ENCODE data around the gene NAPSA. TPM values are rescaled to one million over a fixed set of nuclear protein-coding genes. Genes with fewer than 3 reads are reported as not detected.
A peak's percentile ranks its signal among the peaks of the same experiment; 100 is the strongest.

The NAPSA gene
- total RNA-seq, 1 donor from 2014 or later = 3.4 TPM

DNA sequence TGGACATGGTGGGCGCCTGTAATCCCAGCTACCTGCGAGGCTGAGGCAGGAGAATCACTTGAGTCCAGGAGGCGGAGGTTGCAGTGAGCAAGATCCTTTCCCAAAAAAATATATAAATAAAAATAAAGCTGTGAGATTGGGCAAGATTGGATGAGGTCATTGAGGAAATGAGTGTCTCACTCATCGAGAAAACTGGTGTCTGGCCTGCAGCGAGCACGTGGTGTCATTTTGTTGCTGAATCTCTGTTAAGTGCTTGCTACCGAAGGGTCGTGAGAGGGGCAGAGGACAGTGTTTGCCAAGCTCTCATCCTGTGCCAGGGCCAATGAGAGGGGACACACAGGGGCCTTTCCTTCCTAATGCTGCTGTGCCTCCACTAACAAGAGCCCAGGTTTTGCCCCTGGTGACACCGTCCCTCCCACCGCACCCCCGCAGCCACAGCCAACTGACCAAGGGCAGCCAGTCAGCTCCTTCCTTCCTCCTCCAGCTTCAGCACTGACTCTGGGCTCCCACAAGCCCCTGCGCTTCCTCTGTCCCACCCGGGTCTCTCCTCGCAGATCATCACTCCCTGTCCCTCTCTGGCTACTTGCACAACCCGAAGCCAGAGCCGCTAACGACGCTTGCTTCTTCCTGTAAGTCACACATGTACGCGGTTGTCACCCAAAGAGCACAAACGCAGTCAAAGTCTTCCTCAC lies 21.9 kb upstream of the NAPSA start:
- no peak for ATAC-seq
- DNase-seq (ENCODE audit: low spot score) = no peak
- intact Hi-C loops (cut with DNase I) = no loop called here

DNA sequence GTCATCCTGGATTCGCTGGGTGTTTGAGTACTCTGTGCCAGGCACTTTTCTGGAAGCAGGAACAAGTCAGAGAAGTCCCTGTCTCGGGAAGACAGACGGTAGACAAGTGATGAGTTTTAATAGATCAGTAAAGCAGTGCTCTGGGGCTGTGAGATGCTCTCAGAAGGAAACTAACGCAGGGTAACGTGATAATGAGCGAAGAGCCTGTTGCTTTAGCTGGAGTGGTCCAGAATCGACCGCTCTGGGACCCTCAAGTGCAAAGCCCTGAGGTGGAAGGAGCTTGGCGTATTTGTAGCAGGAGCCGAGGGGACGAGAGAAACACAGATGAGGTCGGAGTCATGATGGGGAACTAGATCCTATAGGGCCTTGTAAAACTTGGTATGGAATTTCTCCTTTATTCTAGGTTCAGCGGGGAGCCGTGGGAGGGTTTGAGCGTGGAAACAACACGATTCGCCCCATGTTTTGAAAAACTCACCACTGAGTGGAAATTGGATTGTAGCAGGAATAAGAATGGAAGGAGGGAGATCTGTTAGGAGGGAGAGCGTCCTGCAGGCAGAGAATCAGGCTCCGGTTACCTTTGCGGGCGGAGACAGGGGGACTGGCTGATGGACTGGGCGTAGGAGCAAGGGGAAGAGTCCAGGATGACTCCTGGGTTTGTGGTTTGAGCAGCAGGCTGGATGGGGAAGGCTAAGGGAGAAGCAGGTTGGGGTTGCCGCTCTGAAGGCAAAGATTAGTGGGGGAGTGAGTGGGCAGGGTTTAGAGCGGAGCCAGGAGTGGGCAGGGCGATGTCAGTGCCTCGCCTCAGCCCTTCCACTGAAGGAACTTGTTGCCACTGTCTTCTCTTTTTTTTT lies 19.5 kb upstream of the NAPSA start:
- DNase-seq (ENCODE audit: low spot score) (no peak), ATAC-seq (peak; percentile 0)
- intact Hi-C loops (cut with DNase I) = no loop called here

DNA sequence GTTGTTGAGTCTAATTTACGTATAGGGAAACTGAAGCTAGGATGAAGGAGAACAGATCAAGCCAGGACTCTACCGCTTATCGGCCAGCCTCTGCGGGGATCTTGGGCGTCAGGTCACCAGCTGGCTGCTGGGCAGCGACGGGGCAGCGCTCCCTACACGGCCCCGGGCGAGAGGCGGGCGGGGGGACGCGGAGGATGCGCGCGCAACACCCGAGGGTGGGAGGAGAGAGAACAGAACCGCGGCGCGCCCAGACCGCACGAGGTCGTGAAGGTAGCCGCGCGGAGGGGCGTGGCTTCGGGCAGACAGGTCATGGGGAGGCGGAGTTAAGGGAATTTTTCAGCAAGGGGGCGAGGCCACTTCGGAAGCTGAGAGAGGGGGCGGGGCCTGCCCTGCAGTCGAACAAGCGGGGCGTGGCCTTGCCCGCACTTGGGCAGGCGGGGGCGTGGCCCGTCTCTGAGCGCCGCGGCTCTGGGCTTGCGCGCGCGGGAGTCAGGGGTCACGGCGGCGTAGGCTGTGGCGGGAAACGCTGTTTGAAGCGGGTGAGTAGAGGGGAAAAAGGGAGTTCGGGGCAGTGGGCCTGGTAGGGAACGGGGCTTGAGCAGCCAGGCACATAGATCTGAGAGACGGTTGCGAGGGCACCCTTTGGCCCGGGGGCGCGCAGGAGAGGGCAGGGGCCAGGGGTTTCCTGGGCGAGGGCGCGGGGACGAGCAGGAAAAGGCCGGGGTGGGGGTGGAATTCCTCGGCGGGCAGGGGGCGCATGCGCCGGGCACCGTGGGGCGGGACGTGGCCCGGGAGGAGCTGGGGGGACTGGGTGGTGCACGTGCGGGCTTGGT lies 18.6 kb upstream of the NAPSA start, which contains the start of gene POLD1:
POLD1 (plus strand) TSS at position 496 of the 833 bp plus-strand sequence. CDS start 14,505 bp downstream, outside the sequence.
- peak; percentile 98 for DNase-seq (ENCODE audit: low spot score)
- ATAC-seq = peak; percentile 96
- intact Hi-C loops (cut with DNase I) = no loop called here

DNA sequence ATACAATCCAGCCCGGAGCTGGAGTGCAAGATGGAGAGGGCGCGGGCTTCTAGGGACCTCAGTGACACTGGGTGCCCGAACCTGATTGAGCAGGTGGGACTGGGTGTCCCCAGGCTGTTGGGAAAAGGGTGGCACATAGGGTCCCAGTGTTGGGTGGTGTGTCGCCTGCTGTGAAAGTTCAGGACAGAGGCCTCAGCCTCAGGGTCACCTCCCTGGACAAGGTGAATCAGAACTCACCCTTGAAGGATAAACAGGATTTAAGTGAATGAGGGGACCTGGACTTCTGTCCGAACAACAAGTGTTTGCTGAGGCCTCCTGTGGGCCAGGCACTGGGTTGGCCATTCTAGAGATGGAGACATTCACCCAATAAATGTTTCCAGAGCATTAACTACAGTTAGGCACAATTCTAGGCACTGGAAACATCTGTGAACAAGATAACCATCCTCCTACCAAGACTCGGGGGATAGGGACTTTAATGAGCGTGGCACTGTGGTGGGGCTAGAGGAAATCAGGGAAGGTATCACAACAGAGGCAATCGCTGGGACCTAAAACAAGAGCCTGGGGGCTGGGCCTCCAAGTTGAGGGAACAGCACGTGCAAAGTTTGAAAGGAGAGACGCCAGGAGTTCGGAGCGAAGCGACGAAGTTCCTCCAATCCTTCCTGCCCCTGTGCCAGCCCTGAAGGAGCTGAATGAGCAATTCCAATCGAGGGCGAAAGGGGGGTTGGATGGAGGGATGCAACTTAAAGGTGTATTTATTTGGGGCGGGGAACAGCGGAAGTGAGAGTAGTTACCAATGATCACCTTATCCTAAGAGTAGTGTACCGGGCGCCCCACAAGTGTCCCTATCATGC lies 17.8 kb upstream of the NAPSA start:
- DNase-seq (ENCODE audit: low spot score) (no peak), ATAC-seq (no peak)
- intact Hi-C loops (cut with DNase I) = no loop called here

DNA sequence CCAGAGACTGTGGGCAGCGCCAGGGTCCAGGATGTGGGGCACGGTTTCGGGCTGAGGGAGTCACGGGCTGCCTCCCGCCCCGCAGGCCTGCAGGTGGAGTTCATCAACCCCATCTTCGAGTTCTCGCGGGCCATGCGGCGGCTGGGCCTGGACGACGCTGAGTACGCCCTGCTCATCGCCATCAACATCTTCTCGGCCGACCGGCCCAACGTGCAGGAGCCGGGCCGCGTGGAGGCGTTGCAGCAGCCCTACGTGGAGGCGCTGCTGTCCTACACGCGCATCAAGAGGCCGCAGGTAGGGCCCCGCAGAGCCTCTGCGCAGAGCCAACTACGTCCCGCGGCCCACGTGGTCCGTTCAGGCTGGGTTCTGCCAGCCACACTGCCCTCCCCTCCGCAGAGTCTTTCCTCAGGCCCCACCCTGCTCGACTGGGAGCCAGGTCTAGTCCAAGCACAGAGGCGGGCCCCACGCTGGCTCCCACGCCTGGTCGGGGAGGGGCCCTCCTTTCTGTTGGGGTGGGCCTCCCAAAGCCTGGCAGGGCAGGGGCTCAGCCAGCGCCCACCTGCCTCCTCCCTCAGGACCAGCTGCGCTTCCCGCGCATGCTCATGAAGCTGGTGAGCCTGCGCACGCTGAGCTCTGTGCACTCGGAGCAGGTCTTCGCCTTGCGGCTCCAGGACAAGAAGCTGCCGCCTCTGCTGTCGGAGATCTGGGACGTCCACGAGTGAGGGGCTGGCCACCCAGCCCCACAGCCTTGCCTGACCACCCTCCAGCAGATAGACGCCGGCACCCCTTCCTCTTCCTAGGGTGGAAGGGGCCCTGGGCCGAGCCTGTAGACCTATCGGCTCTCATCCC lies 16.7 kb upstream of the NAPSA start:
- intact Hi-C loops (cut with DNase I) = no loop called here
- no peak for ATAC-seq
- no peak for DNase-seq (ENCODE audit: low spot score)

DNA sequence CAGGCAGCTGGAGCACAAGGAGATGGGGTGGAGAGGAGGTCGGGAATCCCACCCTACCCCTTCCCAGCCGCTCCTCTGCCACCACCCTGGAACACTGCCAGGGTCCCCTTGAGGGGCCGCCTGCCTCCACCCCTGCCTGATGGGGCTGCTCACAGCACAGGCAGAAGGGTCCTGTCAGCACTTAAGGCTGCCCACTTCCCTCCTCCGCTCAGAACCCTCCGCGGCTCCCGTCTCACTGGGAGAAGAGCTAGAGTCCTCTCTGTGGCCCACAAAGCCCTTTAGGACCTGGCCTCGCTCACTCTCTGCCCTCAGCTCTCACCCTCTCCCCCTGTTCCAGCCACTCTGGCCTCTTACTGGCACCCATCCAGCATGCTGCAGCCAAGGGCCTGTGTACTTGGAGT lies 15.3 kb upstream of the NAPSA start:
- no peak for ATAC-seq
- DNase-seq (ENCODE audit: low spot score) = no peak
- intact Hi-C loops (cut with DNase I) = no loop called here

DNA sequence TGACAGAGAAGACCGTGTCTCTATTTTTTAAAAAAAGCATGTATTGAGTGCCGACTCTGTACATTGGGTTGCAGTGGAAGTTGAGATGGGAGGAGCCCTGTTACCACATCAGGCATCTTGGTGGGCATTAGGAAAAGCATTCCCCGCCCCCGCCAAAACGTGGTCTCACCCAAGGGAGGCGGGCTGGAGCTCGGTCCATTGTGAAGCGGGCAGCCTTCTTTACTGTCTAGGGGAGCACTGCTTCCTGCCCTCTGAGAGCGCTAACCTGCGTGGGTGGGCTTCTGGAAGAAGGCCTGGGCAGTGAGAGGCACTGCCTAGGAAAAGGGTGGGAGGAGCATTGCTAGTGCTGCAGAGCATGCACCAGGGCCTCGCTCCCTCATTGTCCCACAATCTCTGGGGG lies 14.7 kb upstream of the NAPSA start:
- DNase-seq (ENCODE audit: low spot score) = no peak
- intact Hi-C loops (cut with DNase I) = no loop called here
- no peak for ATAC-seq

DNA sequence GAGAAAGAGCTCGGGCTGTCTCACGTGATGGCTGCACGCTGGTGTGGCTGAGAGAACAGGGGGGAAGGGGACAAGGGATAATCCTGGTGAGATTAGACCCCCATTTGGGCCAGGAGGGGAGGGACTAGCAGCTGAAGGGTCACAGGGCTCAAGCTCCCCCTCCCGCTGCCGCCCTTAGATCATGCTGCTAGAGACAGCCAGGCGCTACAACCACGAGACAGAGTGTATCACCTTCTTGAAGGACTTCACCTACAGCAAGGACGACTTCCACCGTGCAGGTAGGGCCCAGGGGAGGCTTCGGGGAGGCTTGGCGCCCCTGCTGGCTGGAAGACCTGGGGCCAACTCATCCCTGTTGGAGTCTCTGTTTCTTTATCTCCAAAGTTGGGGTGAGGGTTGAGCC lies 14.2 kb upstream of the NAPSA start:
- ATAC-seq (no peak), DNase-seq (ENCODE audit: low spot score) (no peak)
- intact Hi-C loops (cut with DNase I) = no loop called here

DNA sequence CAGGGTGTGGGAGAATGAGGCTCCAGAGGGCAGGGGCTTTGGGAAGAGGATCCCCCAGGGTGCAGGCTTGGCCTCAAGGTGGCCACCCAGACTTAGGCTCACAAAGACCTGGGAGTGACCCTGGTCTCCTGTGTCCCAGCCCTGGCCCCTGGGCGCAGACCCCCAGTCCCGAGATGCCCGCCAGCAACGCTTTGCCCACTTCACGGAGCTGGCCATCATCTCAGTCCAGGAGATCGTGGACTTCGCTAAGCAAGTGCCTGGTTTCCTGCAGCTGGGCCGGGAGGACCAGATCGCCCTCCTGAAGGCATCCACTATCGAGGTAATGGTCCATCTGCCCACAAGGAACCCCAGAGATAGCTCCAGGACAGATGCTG lies 13.4 kb upstream of the NAPSA start:
- no peak for DNase-seq (ENCODE audit: low spot score)
- ATAC-seq = no peak
- intact Hi-C loops (cut with DNase I) = no loop called here

DNA sequence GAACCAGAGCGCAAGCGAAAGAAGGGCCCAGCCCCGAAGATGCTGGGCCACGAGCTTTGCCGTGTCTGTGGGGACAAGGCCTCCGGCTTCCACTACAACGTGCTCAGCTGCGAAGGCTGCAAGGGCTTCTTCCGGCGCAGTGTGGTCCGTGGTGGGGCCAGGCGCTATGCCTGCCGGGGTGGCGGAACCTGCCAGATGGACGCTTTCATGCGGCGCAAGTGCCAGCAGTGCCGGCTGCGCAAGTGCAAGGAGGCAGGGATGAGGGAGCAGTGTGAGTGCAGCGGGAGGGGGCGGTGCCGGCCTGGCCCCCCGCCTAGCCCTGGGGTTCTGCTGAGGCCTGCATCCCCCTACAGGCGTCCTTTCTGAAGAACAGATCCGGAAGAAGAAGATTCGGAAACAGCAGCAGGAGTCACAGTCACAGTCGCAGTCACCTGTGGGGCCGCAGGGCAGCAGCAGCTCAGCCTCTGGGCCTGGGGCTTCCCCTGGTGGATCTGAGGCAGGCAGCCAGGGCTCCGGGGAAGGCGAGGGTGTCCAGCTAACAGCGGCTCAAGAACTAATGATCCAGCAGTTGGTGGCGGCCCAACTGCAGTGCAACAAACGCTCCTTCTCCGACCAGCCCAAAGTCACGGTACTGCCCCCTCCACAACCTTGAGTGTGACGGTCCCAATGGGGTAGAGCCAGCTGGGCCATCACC lies 12.9 kb upstream of the NAPSA start:
- intact Hi-C loops (cut with DNase I) = no loop called here
- DNase-seq (ENCODE audit: low spot score) (no peak), ATAC-seq (no peak)

DNA sequence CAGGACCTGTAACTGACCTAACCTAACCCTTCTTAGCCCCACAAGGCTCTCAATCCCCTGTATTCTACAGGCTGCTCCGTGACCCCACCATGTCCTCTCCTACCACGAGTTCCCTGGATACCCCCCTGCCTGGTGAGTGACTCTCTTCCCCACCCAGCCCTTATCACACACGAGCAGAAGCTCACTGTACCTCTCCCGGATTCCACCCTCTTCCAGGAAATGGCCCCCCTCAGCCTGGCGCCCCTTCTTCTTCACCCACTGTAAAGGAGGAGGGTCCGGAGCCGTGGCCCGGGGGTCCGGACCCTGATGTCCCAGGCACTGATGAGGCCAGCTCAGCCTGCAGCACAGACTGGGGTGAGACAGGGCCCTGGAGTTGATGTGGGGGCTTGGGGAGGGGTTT lies 12.1 kb upstream of the NAPSA start:
- ATAC-seq = no peak
- intact Hi-C loops (cut with DNase I) = no loop called here
- no peak for DNase-seq (ENCODE audit: low spot score)

DNA sequence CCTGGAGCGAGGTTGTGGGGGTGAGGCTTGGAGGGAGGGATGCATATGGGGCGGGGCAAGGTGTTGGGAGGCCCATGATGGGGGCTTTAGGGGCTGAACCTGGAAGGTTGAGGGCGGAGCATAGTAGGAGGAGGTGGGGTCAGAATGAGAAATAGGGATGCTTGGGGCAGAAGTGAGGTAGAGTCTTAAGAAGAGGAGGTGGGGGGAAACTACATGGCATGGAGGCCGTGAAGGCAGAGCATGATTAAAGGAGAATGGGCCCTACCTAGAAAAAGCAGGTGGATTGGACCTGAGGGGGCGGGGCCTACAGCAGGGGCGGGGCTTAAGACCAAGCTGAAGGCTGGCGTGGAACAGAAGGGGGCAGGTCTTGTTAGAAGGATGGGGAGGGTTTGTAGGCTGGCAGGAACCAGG lies 11.6 kb upstream of the NAPSA start:
- DNase-seq (ENCODE audit: low spot score) = no peak
- intact Hi-C loops (cut with DNase I) = no loop called here
- ATAC-seq = no peak

DNA sequence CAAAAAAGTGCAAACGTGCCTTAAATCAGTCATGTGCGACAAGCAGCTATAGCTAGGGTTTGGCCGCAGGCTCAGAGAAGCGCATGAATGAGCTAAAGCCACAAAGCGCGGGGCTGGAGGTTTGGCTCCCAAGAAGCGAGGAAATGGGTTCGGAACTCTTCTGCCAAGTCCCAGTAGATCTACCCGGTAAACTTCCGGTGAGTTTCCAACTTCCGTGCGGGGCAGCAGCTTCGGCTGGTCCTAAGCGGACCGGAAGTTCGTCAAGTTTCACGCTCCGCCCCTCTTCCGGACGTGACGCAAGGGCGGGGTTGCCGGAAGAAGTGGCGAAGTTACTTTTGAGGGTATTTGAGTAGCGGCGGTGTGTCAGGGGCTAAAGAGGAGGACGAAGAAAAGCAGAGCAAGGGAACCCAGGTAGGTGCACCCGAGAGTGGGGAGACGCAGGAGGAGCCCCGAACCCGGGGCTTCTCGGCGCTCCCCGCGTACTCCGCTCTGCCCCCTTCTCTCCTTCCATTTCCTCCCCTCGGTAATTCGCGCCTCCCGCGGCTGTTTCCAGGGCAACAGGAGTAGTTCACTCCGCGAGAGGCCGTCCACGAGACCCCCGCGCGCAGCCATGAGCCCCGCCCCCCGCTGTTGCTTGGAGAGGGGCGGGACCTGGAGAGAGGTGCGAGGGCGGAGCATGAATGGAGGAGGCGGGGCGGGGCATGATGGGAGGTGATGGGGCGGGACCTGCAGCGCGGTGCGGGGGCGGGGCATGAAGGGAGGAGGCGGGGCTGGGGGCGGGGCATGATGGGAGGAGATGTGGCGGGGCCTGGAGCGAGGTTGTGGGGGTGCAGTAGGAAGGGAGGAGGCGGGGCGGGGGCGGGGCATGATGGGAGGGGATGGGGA lies 11.0 kb upstream of the NAPSA start, which contains the start of gene NR1H2:
NR1H2 (plus strand) TSS at position 292 of the 885 bp plus-strand sequence. CDS start 1,149 bp downstream, outside the sequence.
- intact Hi-C loops (cut with DNase I) = no loop called here
- peak; percentile 97 for ATAC-seq
- DNase-seq (ENCODE audit: low spot score) = peak; percentile 97

DNA sequence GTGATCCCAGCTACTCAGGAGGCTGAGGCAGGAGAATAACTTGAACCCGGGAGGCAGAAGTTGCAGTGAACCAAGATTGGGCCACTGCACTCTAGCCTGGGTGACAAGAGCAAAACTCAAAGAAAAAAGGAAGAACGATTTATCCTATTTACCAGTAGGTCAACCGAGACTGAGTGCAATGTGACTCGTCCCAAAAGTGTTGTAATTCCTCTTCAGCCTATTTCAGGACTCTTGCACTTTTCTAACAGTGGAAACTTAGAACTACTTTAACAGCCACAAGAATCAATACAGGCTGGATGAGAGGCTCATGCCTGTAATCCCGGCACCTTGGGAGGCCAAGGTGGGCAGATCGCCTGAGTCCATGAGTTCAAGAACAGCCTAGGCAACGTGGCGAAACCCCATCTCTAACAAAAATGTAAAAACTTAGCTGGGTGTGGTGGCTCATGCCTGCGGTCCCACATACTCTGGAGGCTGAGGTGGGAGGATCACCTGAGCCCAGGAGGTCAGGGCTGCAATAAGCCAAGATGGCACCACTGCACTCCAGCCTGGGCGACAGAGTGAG lies 6.6 kb upstream of the NAPSA start:
- ATAC-seq (no peak), DNase-seq (ENCODE audit: low spot score) (no peak)
- intact Hi-C loops (cut with DNase I) = no loop called here

DNA sequence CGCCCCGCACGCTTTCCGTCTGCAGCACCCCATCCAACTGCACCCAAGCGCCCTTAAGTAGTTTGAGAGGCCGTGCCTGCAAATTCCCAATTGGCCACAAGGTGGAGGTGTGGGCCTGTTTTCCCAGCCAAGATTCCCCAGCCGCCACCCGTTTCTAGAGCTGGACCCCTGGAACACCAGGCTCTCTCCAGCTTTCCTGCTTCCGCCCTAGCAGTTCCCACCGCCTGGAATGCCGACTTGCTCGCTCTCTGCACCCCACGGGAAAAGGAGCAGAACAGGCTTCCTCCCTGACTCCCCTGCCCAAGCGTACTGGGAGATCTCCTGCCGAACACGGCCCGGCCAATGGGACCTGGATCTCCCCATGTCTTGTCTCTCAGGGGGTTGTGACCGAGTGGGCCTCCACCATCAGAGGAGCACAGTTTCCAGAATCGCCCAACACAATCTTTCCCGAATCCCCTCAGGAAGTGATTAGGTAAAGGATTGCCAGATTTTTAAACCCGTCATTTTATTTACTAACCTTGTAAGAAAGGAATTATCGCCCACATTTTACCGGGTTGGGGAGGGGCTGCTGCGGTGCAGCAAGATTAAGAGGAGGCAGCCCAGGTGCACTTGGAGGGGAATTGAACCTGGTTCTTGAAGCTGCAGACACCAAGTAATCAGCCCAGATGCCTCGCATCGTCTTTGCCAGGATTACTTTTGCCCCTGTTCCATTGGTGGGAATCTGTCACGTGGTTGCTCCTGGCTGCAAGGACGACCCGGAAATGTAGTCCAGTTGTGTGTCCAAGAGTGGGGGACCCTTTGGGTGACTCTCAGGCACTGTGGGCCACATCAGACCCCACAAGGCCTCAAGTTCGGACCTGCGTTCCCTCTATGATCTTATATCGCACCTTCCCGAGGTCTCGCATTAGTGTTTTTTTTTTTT lies 3.5 kb upstream of the NAPSA start:
- DNase-seq (ENCODE audit: low spot score) (peak; percentile 89), ATAC-seq (peak; percentile 97)
- intact Hi-C loops (cut with DNase I) = loop anchor here (5.0 kb wide), 2 partner anchors 93 to 413 kb away; no protein-coding TSS in a partner anchor

All from sciatic nerve (tissue), 2 donors.